Measurements from ENCODE around the gene TP53I13.

TP53I13 gene, protein sequence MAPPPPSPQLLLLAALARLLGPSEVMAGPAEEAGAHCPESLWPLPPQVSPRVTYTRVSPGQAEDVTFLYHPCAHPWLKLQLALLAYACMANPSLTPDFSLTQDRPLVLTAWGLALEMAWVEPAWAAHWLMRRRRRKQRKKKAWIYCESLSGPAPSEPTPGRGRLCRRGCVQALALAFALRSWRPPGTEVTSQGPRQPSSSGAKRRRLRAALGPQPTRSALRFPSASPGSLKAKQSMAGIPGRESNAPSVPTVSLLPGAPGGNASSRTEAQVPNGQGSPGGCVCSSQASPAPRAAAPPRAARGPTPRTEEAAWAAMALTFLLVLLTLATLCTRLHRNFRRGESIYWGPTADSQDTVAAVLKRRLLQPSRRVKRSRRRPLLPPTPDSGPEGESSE

DNA sequence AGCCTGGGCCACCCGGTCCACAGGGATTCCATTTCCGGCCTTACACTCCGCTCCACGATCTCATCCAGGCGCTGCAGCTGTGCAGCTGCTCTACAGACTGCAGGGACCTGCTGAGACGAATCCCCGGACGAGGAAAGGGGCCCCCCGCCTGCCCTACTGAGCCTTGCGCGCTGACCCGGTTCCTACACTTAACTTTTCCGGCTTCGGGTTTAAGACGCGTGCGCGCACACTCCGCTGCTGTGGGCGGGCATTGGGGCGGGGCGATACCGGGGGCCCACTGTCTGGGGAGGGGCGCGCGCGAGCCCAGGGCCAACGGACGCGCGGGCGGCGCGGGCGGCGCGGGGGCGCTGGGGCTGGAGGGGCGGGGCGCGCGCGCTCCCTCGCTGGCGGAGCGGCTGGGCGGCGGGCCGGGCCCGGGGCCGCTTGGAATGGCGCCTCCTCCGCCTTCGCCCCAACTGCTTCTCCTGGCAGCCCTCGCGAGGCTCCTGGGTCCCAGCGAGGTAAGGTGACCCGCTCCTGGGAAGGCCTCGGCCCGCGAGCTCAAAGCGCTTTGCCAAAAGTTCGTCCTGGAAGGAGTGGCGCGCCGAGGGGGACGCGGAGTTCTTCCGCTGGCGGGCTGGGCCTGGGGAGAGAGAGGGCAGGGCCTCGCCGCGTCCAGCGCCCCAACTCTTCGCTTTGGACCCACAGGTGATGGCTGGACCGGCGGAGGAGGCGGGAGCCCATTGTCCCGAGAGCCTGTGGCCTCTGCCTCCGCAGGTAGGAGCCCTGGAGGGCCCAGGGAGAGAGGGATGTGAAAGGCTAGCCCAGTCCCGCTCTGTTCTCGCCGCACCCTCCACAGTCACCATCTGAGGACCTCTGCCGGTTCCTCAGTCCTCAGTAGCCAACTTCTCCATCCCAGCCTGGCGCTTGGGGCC is at the start of gene TP53I13:
TSS of gene TP53I13 (plus strand) at position 371 of the 914 bp plus-strand sequence. CDS start at position 429, 58 bp downstream.
- peak within 1 kb of the TSS; percentile 96 for H3K27ac ChIP-seq

DNA sequence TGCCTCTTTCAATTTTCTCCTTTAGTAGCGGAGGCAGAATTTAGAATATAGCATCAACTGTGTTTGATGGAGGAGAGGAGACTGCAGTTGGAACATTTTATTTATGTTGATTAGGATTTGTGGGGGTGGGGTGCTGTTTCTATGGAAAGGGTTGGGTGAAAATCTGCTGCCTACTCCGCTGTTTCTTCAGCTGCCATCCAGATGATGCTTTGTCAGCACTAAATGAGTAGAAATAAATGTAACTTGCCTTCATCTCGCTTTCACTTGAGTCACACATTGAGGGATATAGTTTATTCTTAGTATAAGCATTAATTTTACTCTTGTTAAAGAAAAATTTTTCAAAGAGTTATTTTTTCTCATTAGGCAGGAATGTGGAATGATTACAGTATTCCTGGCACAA is 43.8 kb upstream of the TP53I13 start:
- no peaks in the 10 kb centered on the region for H3K9me3 ChIP-seq
- peaks cover 98% of the 10 kb centered on the region for H3K36me3 ChIP-seq
- H3K4me2 ChIP-seq, result no peak overlapping the region
- H3K4me1 ChIP-seq, result no peaks in the 10 kb centered on the region
- H3K9ac ChIP-seq, result no peak overlapping the region
- no peak for TF ChIP-seq Cebpa-rat (IDR thresholded peaks at IDR 0.05)
- H3K27ac ChIP-seq, result no peak overlapping the region
- H4K20me1 ChIP-seq, result no peaks in the 10 kb centered on the region
- H3K27me3 ChIP-seq, result no peaks in the 10 kb centered on the region
- H3K4me3 ChIP-seq, result no peak overlapping the region

More for the DNA sequence above, at the start of gene TP53I13:
- peaks cover 27% of the 10 kb centered on the region for H3K36me3 ChIP-seq
- H3K9ac ChIP-seq, result peak within 1 kb of the TSS; percentile 95
- no peak for TF ChIP-seq Cebpa-rat (IDR thresholded peaks at IDR 0.05)
- peak within 1 kb of the TSS; percentile 98 for H3K4me2 ChIP-seq
- peak within 1 kb of the TSS; percentile 84 for H3K4me3 ChIP-seq
- peaks cover 50% of the 10 kb centered on the region for H4K20me1 ChIP-seq
- no peaks in the 10 kb centered on the region for H3K27me3 ChIP-seq
- H3K4me1 ChIP-seq, result peaks cover 64% of the 10 kb centered on the region
- no peaks in the 10 kb centered on the region for H3K9me3 ChIP-seq

DNA sequence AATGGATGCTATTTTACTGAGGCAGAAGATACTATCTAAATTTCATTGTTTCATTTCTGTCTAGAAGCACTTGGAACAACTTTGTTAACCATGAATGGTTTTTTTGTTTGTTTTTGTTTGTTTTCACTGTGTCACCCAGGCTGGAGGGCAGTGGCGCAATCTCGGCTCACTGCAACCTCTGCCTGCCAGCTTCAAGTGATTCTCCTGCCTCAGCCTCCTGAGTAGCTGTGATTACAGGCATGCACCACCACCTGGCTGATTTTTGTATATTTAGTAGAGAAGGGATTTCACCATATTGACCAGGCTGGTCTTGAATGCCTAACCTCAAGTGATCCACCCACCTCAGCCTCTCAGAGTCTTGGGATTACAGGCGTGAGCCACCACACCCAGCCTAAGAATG is 42.2 kb upstream of the TP53I13 start:
- Histone ChIP-seq H3K9me3 (no peaks in the 10 kb centered on the region), H3K36me3 (peaks cover 99% of the 10 kb centered on the region), H3K27ac (no peak overlapping the region), H3K27me3 (no peaks in the 10 kb centered on the region), H3K9ac (no peak overlapping the region), H3K4me2 (no peak overlapping the region), H4K20me1 (no peaks in the 10 kb centered on the region), H3K4me1 (no peaks in the 10 kb centered on the region), H3K4me3 (no peak overlapping the region)
- no peak for TF ChIP-seq Cebpa-rat (IDR thresholded peaks at IDR 0.05)

DNA sequence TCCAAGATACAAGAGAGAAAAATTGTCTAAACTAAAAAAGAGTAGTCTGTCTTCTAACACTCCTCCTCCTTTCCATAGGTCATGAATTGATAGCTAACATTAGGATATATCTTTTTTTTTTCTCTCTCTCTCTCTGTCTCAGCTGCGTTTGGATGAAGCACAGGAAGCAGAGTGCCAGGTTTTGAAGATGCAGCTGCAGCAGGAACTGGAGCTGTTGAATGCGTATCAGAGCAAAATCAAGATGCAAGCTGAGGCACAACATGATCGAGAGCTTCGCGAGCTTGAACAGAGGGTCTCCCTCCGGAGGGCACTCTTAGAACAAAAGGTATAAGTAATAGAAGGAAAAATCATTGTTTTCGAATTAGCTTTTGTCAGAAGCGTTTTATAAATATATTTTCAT is 34.5 kb upstream of the TP53I13 start:
- peaks cover 4% of the 10 kb centered on the region; the same call in 1 of the 2 replicates for H3K9me3 ChIP-seq
- TF ChIP-seq Cebpa-rat (IDR thresholded peaks at IDR 0.05), result no peak
- no peak overlapping the region for H3K27ac ChIP-seq
- no peaks in the 10 kb centered on the region for H3K4me1 ChIP-seq
- H4K20me1 ChIP-seq, result peaks cover 5% of the 10 kb centered on the region; the same call in 1 of the 2 replicates
- H3K4me2 ChIP-seq, result no peak overlapping the region
- H3K4me3 ChIP-seq, result no peak overlapping the region
- H3K27me3 ChIP-seq, result no peaks in the 10 kb centered on the region
- H3K9ac ChIP-seq, result no peak overlapping the region
- H3K36me3 ChIP-seq, result peaks cover 86% of the 10 kb centered on the region

DNA sequence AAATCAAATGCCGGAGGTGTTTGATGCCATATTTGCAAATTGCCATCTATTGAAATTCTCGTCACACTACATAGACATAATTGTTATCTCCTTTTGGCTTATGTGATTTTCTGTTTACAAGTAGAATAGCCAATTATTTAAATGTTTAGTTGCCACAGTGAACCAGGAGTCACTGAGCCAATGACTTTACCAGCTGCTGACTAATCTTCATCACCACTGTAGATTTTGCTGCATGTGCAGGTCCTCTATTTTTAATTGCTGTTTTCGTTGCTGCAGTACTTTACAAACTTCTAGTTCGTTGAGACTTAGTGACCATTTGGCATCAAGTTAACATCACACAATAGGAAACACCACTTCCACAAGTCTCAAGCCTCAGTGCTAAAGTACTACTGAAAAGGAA is 24.4 kb upstream of the TP53I13 start:
- H4K20me1 ChIP-seq, result no peaks in the 10 kb centered on the region
- H3K4me1 ChIP-seq, result peaks cover 4% of the 10 kb centered on the region; the same call in 1 of the 2 replicates
- no peak overlapping the region for H3K4me2 ChIP-seq
- H3K4me3 ChIP-seq, result no peak overlapping the region
- H3K27me3 ChIP-seq, result no peaks in the 10 kb centered on the region
- no peak overlapping the region for H3K27ac ChIP-seq
- TF ChIP-seq Cebpa-rat (IDR thresholded peaks at IDR 0.05), result no peak
- no peak overlapping the region for H3K9ac ChIP-seq
- peaks cover 61% of the 10 kb centered on the region for H3K36me3 ChIP-seq
- H3K9me3 ChIP-seq, result no peaks in the 10 kb centered on the region

DNA sequence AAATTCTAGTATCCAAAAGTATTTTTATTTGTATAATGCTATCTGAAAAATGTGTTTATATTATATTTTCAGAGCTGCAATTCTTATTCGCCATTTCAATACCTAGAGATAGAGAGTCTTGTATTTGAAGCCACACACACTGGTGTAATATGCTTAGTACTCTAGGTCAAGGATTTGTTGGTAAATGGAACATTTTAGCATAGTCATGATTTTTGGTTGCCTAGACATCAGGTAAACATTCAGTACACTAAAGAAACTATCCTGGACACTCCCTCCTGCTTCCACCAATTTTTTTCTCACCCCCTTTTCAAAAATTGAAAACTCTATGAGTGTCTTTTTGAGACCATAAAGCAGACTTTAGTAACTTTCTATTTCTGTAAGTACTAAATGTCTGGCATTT is 22.4 kb upstream of the TP53I13 start:
- Histone ChIP-seq H3K27me3 (no peaks in the 10 kb centered on the region), H3K9ac (no peak overlapping the region), H3K36me3 (peaks cover 43% of the 10 kb centered on the region), H3K27ac (no peak overlapping the region), H3K4me1 (peaks cover 13% of the 10 kb centered on the region; the same call in 1 of the 2 replicates), H3K4me2 (no peak overlapping the region), H3K4me3 (no peak overlapping the region), H4K20me1 (no peaks in the 10 kb centered on the region), H3K9me3 (no peaks in the 10 kb centered on the region)
- TF ChIP-seq Cebpa-rat (IDR thresholded peaks at IDR 0.05), result no peak

DNA sequence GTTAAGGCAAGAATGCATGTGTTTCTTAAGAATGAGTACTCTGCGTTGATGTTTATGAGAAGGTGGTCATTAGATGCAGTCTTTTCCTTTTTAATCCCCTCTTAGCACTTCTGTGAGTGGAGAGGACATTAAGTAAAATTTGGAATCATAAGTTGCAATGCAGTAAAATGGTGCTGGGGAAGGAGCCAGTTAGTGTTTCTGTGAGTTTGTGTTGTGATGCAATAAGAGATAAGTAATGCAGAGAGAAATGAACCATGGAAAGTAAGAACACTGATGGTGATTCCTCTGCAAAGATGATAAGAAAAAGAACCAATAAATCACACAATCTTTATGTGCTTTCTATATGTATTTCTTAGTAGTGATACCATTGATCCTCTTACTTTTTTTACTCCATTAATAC is 21.7 kb upstream of the TP53I13 start:
- Histone ChIP-seq H3K9ac (no peak overlapping the region), H4K20me1 (no peaks in the 10 kb centered on the region), H3K27me3 (no peaks in the 10 kb centered on the region), H3K4me2 (no peak overlapping the region), H3K4me1 (peaks cover 13% of the 10 kb centered on the region; the same call in 1 of the 2 replicates), H3K4me3 (no peak overlapping the region), H3K36me3 (peaks cover 43% of the 10 kb centered on the region), H3K27ac (no peak overlapping the region), H3K9me3 (no peaks in the 10 kb centered on the region)
- no peak for TF ChIP-seq Cebpa-rat (IDR thresholded peaks at IDR 0.05)

DNA sequence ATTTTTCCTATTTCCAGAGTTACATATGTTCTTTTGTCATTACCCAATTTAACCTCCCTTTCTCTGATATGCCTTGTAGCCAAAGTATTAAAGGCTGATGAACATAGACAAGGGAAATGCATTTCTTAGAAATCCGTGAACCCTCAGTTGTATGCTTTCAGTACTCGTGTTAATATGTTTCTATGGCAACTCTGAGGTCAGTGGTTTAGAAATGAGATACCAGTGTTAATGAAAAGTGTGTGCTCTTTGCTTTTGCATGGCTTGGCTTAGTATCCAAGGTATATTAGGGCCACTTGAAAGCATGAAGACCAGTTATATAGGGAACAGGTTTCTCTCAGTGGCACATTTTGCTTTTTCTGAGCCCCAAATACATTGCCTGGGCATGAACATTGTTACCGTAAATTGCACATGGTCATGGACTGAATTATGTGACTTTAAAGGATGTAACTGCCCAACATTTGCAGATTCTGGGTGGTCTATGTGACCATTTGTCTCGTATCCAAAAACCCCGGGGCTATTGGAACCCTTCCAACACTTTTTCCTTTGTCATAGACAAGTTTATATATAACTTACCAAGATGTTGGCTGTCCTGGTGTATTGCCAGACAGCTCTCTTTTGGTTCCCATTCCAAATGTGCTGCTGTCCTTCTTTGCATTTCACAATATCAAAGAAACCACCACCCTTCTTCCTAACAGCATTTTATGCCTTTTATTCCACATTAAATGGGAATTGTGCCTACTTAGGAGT is 19.2 kb upstream of the TP53I13 start:
- Histone ChIP-seq H4K20me1 (no peaks in the 10 kb centered on the region), H3K9me3 (no peaks in the 10 kb centered on the region), H3K4me2 (peak overlapping the region; percentile 31; the same call in 1 of the 2 replicates), H3K27me3 (no peaks in the 10 kb centered on the region), H3K36me3 (peaks cover 19% of the 10 kb centered on the region; the same call in 1 of the 2 replicates), H3K9ac (no peak overlapping the region), H3K27ac (no peak overlapping the region), H3K4me3 (no peak overlapping the region), H3K4me1 (peaks cover 13% of the 10 kb centered on the region; the same call in 1 of the 2 replicates)
- no peak for TF ChIP-seq Cebpa-rat (IDR thresholded peaks at IDR 0.05)

DNA sequence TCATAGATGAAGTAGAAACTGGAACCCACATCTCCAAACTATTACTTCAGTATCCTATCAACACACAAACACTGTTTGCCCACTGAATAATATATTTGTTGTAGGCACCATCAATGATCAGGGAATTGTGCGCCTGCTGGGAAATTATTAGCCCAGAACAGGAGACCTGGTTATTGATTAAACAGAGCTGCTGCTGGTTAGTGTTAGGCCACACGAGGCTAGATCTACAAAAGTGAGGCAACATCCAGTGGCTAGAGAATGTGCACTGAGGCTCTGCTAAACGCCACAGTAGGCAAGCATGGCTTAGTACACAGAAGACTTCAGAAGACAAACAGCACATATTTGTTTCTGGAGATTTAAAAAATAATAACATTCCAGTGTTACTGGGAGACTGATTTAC is 12.7 kb upstream of the TP53I13 start:
- peaks cover 17% of the 10 kb centered on the region; the same call in 1 of the 2 replicates for H3K36me3 ChIP-seq
- H3K9me3 ChIP-seq, result no peaks in the 10 kb centered on the region
- no peaks in the 10 kb centered on the region for H4K20me1 ChIP-seq
- no peak overlapping the region for H3K4me2 ChIP-seq
- TF ChIP-seq Cebpa-rat (IDR thresholded peaks at IDR 0.05), result no peak
- H3K27ac ChIP-seq, result no peak overlapping the region
- H3K4me3 ChIP-seq, result no peak overlapping the region
- no peaks in the 10 kb centered on the region for H3K27me3 ChIP-seq
- H3K4me1 ChIP-seq, result peaks cover 42% of the 10 kb centered on the region
- no peak overlapping the region for H3K9ac ChIP-seq
